ENCODE measurements around the gene ACTR8. TPM values are rescaled to one million over a fixed set of nuclear protein-coding genes. Genes with fewer than 3 reads are reported as not detected.
A peak's percentile ranks its signal among the peaks of the same experiment; 100 is the strongest.

Gene ACTR8
- total and polyA plus RNA-seq, 2 of the 13 experiments (the other 11 are each of a cell fraction or from before 2014, with no cell fraction given), result 15.5 to 29.0 TPM

DNA sequence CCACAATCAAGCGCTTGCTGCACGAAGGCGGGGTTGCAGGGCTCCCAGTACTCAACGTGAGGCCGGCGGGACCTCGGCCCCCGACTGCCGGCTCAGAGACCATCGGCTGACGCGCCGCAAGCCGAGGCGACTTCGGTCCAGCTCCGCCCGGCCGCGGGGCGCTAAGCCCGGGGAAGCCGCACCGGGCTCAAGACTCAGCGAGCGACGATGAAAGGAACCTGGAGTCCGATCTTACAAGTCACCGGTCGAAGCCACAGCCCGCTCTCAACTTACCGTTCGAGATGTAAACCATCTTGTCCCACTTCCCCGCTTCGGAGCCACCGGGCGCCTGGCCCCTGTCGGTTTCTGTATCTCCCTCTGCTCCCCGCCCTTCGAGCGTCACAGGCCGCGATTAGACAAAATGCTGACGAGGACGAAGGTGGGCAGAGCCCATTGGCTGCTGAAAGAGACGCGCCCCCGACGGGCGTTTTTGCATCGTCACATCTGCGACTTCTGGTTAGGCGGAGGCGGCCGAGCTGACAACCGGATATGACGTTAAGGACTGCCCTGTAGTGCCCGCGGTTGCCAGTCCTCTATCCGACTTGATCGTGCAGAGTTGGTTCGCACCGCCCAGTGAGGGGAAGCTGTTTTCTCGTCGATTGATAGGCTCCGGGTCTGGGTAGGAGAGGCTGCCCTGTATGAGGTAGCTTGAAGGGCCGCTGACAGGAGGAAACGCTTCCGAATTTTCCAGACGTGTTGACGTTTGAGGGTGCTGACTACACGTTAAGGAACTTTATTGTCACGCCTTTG, 9.7 kb upstream of the ACTR8 start, which contains the start of gene SELENOK (continued):
- TF ChIP-seq, protein P1, sequence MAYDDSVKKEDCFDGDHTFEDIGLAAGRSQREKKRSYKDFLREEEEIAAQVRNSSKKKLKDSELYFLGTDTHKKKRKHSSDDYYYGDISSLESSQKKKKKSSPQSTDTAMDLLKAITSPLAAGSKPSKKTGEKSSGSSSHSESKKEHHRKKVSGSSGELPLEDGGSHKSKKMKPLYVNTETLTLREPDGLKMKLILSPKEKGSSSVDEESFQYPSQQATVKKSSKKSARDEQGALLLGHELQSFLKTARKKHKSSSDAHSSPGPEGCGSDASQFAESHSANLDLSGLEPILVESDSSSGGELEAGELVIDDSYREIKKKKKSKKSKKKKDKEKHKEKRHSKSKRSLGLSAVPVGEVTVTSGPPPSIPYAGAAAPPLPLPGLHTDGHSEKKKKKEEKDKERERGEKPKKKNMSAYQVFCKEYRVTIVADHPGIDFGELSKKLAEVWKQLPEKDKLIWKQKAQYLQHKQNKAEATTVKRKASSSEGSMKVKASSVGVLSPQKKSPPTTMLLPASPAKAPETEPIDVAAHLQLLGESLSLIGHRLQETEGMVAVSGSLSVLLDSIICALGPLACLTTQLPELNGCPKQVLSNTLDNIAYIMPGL (CRISPR knock-in tag; IDR thresholded peaks at IDR 0.05; ENCODE audit: borderline replicate concordance in 1 of 2, low read depth in 1 of 2), result peak; percentile 38 to 65; a peak in 3 of 4 replicates
- TF ChIP-seq SNRNP70 (IDR thresholded peaks at IDR 0.05; ENCODE audit: low read depth, low read length) (no peak), RCOR2 (CRISPR knock-in tag; IDR thresholded peaks at IDR 0.05) (no peak), ZBTB8A (CRISPR knock-in tag; IDR thresholded peaks at IDR 0.05; ENCODE audit: borderline replicate concordance, low read depth) (no peak), AGO1 (IDR thresholded peaks at IDR 0.05; ENCODE audit: low read depth, low read length, poor library complexity, severe bottlenecking) (peak; percentile 60), ZBTB1 (CRISPR knock-in tag; IDR thresholded peaks at IDR 0.05; ENCODE audit: borderline replicate concordance) (no peak), ATF7 (IDR thresholded peaks at IDR 0.05) (no peak), ATF7 (CRISPR knock-in tag; IDR thresholded peaks at IDR 0.05) (no peak), ZNF556 (CRISPR knock-in tag; IDR thresholded peaks at IDR 0.05; ENCODE audit: borderline replicate concordance) (peak; percentile 90; the same call in 1 of the 2 replicates), ZNF605 (CRISPR knock-in tag; IDR thresholded peaks at IDR 0.05) (peak; percentile 58), ARID5B (CRISPR knock-in tag; IDR thresholded peaks at IDR 0.05) (no peak), HDAC2 (CRISPR knock-in tag; IDR thresholded peaks at IDR 0.05) (no peak; the same call in 1 of the 2 replicates), SRY (CRISPR knock-in tag; IDR thresholded peaks at IDR 0.05) (no peak), MATR3 (CRISPR knock-in tag; IDR thresholded peaks at IDR 0.05) (no peak)
- TF ChIP-seq, protein P2, sequence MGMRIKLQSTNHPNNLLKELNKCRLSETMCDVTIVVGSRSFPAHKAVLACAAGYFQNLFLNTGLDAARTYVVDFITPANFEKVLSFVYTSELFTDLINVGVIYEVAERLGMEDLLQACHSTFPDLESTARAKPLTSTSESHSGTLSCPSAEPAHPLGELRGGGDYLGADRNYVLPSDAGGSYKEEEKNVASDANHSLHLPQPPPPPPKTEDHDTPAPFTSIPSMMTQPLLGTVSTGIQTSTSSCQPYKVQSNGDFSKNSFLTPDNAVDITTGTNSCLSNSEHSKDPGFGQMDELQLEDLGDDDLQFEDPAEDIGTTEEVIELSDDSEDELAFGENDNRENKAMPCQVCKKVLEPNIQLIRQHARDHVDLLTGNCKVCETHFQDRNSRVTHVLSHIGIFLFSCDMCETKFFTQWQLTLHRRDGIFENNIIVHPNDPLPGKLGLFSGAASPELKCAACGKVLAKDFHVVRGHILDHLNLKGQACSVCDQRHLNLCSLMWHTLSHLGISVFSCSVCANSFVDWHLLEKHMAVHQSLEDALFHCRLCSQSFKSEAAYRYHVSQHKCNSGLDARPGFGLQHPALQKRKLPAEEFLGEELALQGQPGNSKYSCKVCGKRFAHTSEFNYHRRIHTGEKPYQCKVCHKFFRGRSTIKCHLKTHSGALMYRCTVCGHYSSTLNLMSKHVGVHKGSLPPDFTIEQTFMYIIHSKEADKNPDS (CRISPR knock-in tag; IDR thresholded peaks at IDR 0.05), result no peak
- TF ChIP-seq, protein P3, sequence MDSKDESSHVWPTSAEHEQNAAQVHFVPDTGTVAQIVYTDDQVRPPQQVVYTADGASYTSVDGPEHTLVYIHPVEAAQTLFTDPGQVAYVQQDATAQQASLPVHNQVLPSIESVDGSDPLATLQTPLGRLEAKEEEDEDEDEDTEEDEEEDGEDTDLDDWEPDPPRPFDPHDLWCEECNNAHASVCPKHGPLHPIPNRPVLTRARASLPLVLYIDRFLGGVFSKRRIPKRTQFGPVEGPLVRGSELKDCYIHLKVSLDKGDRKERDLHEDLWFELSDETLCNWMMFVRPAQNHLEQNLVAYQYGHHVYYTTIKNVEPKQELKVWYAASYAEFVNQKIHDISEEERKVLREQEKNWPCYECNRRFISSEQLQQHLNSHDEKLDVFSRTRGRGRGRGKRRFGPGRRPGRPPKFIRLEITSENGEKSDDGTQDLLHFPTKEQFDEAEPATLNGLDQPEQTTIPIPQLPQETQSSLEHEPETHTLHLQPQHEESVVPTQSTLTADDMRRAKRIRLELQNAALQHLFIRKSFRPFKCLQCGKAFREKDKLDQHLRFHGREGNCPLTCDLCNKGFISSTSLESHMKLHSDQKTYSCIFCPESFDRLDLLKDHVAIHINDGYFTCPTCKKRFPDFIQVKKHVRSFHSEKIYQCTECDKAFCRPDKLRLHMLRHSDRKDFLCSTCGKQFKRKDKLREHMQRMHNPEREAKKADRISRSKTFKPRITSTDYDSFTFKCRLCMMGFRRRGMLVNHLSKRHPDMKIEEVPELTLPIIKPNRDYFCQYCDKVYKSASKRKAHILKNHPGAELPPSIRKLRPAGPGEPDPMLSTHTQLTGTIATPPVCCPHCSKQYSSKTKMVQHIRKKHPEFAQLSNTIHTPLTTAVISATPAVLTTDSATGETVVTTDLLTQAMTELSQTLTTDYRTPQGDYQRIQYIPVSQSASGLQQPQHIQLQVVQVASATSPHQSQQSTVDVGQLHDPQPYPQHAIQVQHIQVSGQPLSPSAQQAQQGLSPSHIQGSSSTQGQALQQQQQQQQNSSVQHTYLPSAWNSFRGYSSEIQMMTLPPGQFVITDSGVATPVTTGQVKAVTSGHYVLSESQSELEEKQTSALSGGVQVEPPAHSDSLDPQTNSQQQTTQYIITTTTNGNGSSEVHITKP (CRISPR knock-in tag; IDR thresholded peaks at IDR 0.05; ENCODE audit: low read depth), result no peak
- TF ChIP-seq, protein P4, sequence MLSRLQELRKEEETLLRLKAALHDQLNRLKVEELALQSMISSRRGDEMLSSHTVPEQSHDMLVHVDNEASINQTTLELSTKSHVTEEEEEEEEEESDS (CRISPR knock-in tag; IDR thresholded peaks at IDR 0.05; ENCODE audit: borderline replicate concordance), result no peak

All from HepG2 (cell line).